HG02571 (cell line): ENCODE results near the gene SCT.
"Not testable (repeated sequence)": the region's sequence is repeated elsewhere in the genome, so short reads cannot be mapped to it uniquely, and the experiment has no call there.

ENCODE experiments used
- ATAC-seq: cut with Tn5 transposase; IDR thresholded peaks from one replicate; pipeline ENCODE4 v1.9.1; 2021; ENCODE audit warnings: mild to moderate bottlenecking, moderate library complexity; ENCODE audit not compliant: unreplicated experiment

The SCT gene, protein sequence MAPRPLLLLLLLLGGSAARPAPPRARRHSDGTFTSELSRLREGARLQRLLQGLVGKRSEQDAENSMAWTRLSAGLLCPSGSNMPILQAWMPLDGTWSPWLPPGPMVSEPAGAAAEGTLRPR

DNA sequence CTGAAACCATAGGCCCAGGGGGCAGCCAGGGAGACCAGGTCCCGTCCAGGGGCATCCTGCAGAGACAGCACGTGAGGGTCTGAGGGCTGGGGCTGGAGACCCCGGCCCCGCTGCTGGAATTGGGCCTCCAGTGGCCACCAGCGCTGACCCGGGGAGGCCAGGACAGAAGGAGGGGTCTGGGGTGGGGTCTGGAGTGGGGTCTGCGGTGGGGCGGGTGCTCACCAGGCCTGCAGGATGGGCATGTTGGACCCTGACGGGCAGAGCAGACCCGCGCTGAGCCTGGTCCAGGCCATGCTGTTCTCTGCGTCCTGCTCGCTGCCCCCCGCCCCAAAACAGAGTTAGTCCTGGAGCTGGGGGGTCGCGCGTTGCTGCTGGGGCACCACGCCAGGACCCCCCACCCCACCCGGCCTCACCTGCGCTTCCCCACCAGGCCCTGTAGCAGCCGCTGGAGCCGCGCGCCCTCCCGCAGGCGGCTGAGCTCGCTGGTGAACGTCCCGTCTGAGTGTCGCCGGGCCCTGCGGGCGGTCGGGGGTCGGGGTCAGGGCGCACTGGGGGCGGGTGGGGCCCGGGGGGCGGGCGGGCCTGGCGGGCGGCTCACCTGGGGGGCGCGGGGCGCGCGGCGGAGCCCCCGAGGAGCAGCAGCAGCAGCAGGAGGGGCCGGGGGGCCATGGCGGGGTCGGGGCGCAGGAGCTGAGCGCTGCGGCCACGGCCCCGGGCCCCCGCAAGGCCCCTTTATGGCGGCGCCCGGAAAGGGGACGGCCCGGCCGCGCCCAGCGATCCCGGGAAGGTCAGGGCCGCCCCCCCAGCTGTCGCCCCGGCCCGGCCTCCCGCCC lies at the start of gene SCT:
Gene SCT (minus strand): TSS at position 707 of the 833 bp plus-strand sequence. CDS start 38 bp downstream, at position 669.
- ATAC-seq: no peak

DNA sequence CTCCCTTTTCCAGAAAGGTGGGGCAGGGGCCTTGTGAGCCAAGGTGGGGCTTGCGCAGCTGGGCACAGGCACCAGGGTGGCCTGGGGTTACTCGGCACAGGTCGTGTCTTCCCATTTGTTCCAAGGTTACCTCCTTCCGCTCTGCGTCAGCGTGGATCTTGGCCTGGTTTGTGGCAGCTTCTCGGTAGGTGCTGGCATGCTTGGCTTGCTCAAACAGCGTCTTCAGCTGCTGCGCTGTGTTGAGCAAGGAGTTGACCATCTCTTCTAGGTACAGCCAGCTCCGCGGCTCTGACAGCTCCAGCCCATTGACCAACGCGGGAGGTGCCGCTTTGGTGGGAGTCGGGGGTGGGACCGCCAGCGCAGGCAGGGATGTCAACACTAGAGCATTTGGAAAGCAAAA lies 47.4 kb upstream of the SCT start:
- ATAC-seq: no peak

DNA sequence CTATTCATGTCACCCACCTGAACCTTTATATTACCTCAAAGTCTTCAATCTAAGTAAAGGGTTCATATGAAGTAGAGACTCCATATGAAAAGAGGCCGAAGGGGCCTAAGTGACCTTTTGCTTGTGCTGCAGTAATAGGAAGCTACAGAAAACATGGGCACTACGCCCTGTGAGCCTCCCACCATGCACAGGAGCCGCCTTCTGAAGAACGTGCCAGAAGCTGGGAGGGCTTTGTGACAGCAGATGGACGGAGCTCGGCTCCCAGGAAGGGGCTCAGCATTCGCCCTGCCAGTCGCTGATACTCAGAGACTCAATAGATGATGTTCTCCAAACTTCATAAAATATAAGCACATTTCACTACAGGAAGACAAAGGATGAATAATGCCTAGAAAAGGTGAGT lies 46.9 kb upstream of the SCT start:
- no peak for ATAC-seq

DNA sequence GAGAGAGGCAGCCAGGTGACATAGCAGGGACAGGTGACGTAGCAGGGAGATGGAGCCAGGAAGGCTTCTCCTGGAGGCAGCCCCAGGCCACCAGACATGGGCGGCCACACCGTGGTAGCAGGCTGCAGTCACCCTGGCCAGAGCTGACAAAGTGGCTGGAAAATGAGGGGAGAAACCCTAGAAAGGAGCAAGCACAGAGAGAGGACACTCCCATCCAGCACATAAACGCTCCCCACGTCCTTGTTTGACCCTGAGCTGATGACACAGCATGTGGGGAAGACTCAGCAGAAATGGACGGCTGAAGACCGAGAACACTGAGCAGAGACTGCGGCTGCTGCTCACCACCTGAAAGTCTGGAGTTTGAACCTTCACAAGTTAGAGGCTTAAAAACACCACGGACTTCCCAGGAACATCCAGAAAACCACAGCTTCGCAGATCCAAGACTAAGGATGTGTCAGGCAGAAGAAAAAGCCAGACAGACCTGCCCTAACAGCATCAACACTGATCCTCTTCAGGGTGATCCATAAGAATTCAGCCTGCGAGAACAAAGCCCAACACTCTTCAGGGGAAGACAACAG lies 38.8 kb upstream of the SCT start:
- ATAC-seq: no peak

DNA sequence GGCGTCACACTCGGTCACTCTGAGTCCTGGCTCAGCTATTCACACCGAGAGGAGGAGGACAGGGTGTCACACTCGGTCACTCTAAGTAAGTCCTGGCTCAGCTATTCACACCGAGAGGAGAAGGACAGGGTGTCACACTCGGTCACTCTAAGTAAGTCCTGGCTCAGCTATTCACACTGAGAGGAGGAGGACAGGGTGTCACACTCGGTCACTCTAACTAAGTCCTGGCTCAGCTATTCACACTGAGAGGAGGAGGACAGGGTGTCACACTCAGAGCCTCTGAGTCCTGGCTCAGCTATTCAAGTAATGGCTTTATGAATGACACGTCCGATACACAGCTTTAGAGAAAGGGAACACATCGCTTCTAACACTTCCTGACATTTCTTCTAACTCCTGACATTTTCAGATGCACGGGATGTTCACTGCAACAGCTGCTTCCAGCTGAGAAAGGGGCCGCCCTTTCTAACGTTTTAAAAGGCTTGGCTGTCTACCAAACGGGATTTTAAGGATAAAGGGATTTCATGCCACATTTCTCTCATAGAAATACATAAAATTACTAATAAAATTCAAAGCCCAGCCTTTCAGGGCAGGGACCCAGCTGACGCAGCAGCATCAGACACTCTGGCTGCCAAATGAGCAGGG lies 38.2 kb upstream of the SCT start:
- no peak for ATAC-seq

DNA sequence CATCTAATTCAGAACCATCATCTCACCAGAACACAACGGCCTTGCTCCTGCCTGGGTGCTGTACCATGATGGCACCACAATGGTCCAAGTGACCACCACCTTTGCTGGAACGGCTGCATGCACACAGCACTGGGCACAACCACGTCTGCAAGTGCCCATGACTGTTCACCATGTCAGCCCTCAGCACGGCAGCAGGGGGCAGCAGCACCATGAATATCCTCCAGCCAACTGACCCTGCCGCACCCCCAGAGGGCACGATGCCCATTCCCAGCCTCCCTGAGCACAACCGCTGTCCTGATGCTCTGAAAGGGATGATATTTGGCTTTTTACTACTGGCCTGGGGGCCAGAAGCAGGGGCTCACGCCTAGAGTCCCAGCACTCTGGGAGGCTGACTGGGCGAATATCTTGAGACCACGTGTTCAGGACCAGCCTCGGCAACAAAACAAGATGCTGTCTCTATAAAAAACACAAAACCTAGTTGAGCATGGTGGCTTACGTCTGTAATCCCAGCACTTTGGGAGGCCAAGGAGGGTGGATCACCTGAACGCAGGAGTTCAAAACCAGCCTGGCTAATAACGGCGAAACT lies 35.8 kb upstream of the SCT start:
- no peak for ATAC-seq

DNA sequence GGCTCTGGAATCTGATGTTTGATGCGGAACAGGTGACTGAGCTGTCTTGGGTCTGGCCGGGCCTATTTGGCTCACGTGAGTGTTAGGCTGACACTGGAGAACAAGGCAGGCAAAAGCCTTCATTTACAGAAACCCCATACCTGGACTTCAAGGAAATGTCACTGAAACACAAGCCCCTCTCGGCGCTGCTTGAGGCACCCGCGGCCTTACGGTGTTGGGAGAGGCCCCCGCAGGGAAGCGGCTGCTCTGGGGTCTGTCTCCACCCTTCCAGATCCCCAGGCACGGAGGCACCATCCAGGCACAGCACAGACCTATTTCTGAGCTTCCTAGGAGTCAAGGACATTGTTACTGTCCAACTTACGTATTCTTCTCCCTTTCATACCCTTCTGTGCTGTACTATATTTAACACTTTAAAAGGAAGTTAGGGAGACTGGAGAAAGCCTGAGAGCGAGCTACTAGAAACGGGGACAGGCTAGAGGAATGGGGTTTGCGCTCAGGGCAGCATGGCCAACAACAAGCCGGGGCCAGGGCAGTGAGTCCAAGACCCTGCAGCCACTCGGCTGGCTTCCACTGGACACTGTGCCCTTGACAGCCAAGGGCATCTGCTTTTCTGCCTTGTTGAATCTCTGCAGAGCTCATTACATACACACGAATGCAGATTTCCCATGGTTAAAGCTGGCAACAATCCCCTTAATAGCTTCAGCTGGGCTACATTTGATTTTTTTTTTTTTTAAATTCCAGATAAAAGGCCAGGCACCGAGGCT lies 33.9 kb upstream of the SCT start:
- ATAC-seq: no peak

DNA sequence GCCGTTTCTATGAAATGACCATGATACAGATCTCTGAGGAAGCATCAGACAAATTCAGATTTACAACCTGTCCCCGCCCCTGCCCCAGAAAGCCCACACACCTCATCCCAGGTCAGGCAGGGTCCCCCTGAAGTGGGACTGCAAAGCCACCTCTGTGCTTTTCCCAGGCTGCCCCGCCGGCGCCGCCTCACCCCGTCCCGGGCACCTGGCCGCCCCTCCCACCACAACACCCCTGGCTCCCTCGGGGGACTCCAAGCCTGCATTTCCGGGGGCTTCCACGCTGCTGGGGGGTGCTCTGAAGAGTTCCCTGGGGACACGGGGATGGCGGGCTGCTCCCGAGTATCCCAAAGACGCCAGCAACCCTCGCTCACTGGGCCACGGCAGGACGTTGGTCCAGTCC lies 33.3 kb upstream of the SCT start:
- no peak for ATAC-seq

DNA sequence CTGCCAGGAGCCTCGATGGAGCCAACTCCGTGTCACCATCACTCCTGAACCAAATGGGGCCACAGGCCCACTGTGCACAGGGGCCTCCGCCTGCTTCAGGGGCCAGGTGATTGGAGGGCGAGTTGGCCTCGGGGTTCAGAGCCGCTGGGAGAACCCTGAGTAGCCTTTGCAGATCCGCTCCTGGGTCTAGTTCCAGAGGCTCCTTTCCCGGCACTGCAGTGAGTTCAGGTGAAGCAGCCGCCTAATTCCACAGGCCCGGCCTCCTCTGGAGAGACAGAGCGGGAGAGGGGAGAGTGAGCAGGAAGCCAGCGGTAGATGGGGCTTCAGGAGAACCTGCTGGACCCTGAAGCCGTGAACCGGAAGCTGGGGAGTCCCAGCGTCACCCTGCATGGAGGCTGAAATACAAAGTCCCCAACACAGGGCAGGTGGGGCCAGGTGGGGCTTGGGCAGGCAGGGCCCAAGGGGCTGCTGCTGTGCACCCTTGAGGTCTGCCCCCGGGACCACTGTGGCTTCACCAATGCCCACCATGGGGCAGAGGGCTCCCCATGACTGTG lies 32.6 kb upstream of the SCT start:
- no peak for ATAC-seq

DNA sequence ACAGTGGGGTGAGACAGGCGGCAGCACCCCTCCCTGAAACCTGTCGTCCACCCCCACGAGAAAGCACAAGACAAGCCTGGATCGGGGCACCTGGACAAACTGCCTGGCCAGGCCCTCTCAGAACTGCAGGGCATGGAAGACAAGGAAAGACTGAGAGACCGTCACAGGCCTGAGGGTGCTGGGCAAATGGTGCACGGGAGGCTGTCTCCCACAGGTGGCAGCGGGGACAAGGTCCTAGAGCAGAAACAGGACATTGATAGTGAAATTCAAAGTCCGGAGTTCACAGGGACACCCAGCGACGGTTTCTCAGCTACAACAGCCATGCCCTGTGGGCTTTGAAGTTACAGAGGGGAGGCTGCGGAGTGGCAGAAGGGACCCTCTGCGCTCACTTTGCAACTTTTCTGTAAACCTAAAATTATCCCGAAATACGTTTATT lies 30.7 kb upstream of the SCT start:
- ATAC-seq: no peak

DNA sequence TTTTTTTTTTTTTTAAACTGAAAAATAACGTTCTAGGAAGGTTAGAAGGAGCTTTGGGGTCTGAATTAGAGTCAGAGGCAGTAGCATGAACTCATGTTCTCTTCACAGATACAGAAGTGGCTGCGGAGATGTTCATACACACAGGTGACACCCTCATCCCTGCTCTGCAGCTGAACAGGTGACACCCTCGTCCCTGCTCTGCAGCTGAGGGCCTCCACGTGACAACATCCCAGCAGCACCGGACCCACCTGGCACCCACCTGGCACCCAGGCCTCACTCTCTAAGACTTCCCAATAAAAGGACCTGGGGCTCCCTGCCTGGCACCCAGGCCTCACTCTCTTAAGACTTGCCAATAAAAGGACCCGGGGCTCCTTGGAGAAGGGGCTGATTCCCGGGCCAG lies 29.9 kb upstream of the SCT start:
- no peak for ATAC-seq

DNA sequence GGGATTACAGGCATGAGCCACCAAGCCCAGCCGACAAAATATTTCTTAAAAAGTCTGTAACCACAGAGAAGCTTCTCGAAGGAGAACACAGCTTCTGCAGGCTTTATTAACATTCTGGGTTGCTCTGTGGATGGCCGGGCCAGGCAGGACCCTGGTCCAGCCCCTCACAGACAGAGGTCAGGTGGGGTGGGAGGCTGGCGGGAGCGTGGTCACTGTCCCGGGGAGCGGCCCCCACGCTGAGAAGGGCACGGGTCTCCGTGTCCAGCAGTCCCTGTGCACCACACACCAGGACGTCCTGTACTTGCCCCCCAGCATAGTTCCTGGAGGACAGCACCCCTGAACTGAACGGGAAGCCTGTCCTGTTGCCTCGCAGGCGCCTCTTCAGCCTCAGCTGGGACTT lies 29.4 kb upstream of the SCT start:
- no peak for ATAC-seq

DNA sequence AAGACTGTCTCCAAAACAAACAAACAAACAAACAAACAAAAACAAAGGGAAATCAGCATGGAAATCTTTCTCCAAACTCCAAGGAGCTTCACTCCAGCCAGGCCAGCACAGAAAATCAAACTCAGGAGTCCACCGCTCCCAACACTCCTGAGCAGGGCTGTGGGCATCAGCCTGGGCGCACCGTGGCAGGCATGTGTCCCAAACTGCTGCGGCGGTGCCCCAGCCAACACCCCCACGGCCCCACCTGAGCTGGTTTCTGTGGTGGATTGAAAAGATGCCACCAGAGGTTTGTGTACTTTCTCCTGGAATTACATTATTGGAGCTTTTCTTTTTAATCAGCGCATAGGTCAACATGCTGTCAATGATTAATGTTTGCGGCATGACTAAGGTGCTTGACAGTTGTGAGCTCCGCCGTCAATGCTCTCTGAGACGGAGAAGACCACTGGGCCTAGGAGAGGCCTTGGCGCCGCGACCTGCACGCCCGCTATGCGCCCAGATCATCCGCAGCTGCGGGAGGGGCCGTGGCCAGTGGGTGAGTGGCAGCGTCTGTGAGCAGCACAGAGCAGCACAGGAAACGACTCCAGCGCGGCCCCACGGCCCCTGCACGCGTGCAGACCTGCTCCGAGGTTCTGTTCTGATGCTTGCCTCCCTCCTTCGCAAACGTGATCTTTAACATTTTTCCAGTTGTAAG lies 28.2 kb upstream of the SCT start:
- ATAC-seq: no peak

DNA sequence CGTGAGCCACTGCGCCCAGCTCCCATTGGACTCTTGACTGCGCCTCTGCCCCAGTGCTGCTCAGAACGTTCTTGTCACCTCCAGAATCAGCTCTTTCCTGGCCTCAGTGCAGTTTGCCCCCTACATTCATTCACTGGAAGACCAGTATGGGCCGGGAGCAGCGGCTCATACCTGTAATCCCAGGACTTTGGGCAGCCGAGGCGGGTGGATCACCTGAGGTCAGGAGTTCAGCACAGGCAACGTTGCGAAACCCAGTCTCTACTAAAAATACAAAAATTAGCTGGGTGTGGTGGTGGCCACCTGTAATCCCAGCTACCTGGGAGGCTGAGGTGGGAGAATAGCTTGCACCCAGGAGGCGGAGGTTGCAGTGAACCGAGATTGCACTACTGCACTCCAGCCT lies 27.5 kb upstream of the SCT start:
- not testable (repeated sequence) for ATAC-seq

DNA sequence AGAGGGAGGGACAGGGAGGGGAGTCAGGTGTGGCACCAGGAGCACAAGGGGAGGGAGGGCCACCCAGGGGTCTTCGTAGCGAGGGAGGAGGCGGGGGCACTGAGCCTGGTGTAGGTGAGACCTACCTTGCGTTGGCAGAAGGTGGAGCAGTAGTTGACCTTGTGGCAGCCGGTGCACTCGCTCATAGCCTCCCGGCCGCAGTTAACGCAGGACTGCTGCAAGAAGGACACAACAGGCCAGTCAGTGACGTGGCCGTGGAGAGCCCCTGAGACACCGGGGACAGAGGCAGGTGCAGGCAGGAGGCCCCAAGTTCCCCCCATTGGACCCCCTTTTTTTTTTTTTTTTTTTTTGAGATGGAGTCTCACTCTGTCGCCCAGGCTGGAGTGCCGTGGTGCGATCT lies 26.9 kb upstream of the SCT start:
- no peak for ATAC-seq

DNA sequence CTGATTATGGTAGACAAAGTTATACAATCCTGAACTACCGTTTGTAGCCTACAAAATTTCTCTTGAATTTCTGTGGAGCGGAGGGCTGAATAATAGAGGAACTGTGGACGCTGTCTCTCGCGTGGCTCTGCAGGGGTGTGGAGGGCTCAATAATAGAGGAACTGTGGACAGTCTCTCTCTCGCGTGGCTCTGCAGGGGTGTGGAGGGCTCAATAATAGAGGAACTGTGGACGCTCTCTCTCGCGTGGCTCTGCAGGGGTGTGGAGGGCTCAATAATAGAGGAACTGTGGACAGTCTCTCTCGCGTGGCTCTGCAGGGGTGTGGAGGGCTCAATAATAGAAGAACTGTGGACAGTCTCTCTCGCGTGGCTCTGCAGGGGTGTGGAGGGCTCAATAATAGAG lies 26.2 kb upstream of the SCT start:
- ATAC-seq: not testable (repeated sequence)

DNA sequence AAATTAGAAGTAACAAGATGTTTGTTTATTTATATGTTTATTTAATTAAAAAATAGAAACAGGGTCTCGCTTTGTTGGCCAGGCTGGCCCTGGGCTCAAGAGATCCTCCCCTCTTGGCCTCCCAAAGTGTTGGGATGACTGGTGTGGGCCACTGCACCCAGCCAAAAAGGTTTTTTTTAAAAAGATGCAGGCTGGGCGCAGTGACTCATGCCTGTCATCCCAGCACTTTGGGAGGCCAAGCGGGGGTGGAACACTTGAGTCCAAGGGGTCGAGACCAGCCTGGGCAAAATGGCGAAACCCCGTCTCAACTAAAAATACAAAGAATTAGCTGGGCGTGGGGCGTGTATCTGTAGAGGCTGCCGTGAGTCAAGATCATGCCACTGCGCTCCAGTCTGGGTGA lies 23.5 kb upstream of the SCT start:
- no peak for ATAC-seq

DNA sequence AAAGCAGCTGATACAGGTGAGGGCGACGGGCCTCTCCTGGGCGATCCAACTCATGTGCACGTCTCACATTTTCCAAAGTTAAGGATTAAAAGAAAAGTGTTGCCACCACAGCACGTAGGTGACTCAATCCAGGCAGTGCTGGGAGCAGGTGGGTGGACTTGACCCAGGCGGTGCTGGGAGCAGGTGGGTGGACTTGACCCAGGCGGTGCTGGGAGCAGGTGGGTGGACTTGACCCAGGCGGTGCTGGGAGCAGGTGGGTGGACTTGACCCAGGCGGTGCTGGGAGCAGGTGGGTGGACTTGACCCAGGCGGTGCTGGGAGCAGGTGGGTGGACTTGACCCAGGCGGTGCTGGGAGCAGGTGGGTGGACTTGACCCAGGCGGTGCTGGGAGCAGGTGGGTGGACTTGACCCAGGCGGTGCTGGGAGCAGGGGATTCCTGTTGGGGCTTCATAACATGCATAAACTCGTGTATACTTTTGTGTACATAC lies 20.7 kb upstream of the SCT start:
- ATAC-seq: not testable (repeated sequence)

DNA sequence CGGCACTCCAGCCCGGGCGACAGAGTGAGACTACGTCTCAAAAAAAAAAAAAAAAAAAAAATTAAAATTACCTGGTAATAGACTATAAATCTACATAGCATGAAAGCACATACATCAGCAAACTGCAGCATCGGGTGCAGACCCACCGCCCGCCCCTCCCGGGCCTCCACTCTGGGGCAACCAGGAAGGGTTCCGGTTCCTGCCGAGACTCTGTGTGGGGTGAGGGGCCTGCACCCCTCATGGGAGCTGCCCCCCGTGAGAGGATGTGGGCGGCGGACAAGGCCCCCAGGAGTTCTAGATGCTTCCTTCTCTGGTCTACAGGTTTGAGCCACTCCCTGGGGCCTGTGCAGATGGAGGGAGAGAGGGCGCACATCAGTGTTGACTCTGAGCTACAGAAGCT lies 19.2 kb upstream of the SCT start:
- ATAC-seq: no peak

DNA sequence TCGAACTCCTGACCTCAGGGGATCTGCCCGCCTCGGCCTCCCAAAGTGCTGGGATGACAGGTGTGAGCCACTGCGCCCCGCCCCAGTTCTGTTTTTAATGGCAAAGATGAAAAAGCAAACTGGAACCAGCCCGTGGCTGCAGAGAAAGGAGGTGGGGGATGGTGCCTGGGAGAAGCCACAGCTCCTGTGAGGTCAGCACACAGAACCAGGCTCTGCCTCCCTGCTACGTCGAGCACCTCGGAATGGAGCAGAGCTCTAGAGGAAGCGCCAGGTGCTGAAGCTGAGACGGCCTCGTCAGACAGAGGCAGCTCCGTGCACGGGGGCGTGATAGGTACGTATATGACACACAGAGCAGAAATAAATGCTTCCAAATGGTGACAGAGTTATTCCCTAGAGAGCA lies 18.6 kb upstream of the SCT start:
- ATAC-seq: no peak
